Heart left ventricle (tissue), 16 donors: ENCODE results near the gene SNCAIP. TPM values are rescaled to one million over a fixed set of nuclear protein-coding genes. Genes with fewer than 3 reads are reported as not detected.

Experiments
- ATAC-seq, 4 donors: fragments of 200-7000 bp; cut with Tn5 transposase; one replicate each; pipeline ENCODE4 v1.9.1; 2020 to 2022; ENCODE audit warnings: moderate library complexity in 4 of 4, mild to moderate bottlenecking in 3 of 4, moderate number of reproducible peaks in 1 of 4
- DNase-seq, 5 donors: peaks; one replicate each; pipeline ENCODE4 v3.0.0-alpha.2; 2020
- H3K27ac ChIP-seq, 12 donors: fragments of 200-600 bp; sonication (generic) in 4 of 12; one replicate each; pipeline versions ENCODE4 v1.5.0 to v1.8.0; 2016 to 2022; ENCODE audit warnings: mild to moderate bottlenecking in 2 of 12
- H3K27me3 ChIP-seq, 9 donors: fragments of 200-600 bp; sonication (generic) in 2 of 9; one replicate each; pipeline versions ENCODE4 v1.5.1 to v1.8.0; 2016 to 2022; ENCODE audit warnings: mild to moderate bottlenecking in 3 of 9
- H3K36me3 ChIP-seq, 9 donors: fragments of 200-600 bp; sonication (generic) in 2 of 9; one replicate each; pipeline versions ENCODE4 v1.5.0 to v1.8.0; 2018 to 2022; ENCODE audit warnings: mild to moderate bottlenecking in 2 of 9
- H3K4me1 ChIP-seq, 12 donors: fragments of 200-600 bp; sonication (generic) in 4 of 12; one replicate each; pipeline versions ENCODE4 v1.5.0 to v1.8.0; 2016 to 2022; ENCODE audit warnings: mild to moderate bottlenecking in 3 of 12
- H3K4me3 ChIP-seq, 12 donors: fragments of 200-600 bp; sonication (generic) in 4 of 12; one replicate each; pipeline versions ENCODE4 v1.5.0 to v1.8.0; 2017 to 2022; ENCODE audit warnings: mild to moderate bottlenecking in 9 of 12, moderate library complexity in 4 of 12
- H3K9me3 ChIP-seq, 12 donors: fragments of 200-600 bp; sonication (generic) in 4 of 12; one replicate each; pipeline versions ENCODE4 v1.5.0 to v1.8.0; 2016 to 2022; ENCODE audit warnings: mild to moderate bottlenecking in 1 of 12
- CTCF ChIP-seq, 12 donors: fragments of 200-600 bp; sonication (generic) in 4 of 12; IDR thresholded peaks; one replicate each; pipeline versions ENCODE4 v1.5.0 to v1.8.0; 2018 to 2022; ENCODE audit warnings: antibody characterized with exemption in 12 of 12, mild to moderate bottlenecking in 5 of 12
- POLR2A ChIP-seq, 2 donors: fragments of 450-650 bp; IDR thresholded peaks; one replicate each; pipeline ENCODE4 v1.6.1; 2017; ENCODE audit warnings: antibody characterized with exemption in 2 of 2, mild to moderate bottlenecking in 2 of 2, moderate library complexity in 2 of 2
- WGBS, 4 donors: extraction: QIAGEN DNeasy Blood & Tissue Kit in 2 of 4; methylation state at CpG; one replicate each; pipeline versions ENCODE4 v1.1.5 to v1.1.7; 2013 to 2018; 5-methylcytosine and 5-hydroxymethylcytosine counted together
- intact Hi-C, 10 donors: fragments of 100-400 bp; cut with DNase I; formaldehyde crosslinking; loops; one replicate each; pipeline versions ENCODE4 v1.11.1 to v1.14.2; 2022
- polyA plus RNA-seq, 2 donors: library from polyadenylated mRNA; stranded (reverse); fragments of 200-250 nt; gene quantifications; one replicate each; pipeline ENCODE4 v1.2.3, GENCODE V29; 2013
- total RNA-seq, 9 donors: library from RNA; depleted of rRNA in 2 of 9; stranded (reverse); fragments of >200 nt in 2 of 9; fragmentation: NEBNext Ultra II Directional in 3 of 9; extraction: Animal tissue kit (Norgen Biotek cat#: 25700) in 3 of 9; gene quantifications; one replicate each; pipeline versions ENCODE4 v1.1.0 to v1.2.4, GENCODE V29; 2016 to 2023
- donor health status: ischemic (EF 13 %, LVEDD 7.1; RV severe dilation, severe dysfunction).
- donor health status: healthy with polysubstance abuse.
- donor health status: DM: no; HTN: yes; CAD: no.
- donor health status: DM: no; HTN: no; CAD: no.
- donor health status: ischemic (EF 25% LVEDD 6.9; RV normal size, moderate dysfunction).
- donor health status: ischemic (EF 25% LVEDD 5.7; RV mildly dilated, moderate dysfunction).
- donor health status: healthy.
- donor health status: DM: yes; HTN: yes; CAD: no.
- donor health status: ischemic (EF 35%, LVEDD 5.7; RV mildly dilated, moderate dysfunction).
- donor health status: nonischemic (EF 11% LVEDD 7.7; RV severe dilation, severe dysfunction).
- donor health status: DM: yes; HTN: yes; CAD: no.
- donor health status: PGD.
- donor health status: ischemic (EF 29% LVEDD 5.4; RV normal size, mild dysfunction).
- donor health status: nonischemic (EF 23%, LVEDD 6.1; RV moderate dilation, normal function).

Gene SNCAIP
- total and polyA plus RNA-seq, 11 donors: 0.54 to 7.5 (median 0.94) TPM

DNA sequence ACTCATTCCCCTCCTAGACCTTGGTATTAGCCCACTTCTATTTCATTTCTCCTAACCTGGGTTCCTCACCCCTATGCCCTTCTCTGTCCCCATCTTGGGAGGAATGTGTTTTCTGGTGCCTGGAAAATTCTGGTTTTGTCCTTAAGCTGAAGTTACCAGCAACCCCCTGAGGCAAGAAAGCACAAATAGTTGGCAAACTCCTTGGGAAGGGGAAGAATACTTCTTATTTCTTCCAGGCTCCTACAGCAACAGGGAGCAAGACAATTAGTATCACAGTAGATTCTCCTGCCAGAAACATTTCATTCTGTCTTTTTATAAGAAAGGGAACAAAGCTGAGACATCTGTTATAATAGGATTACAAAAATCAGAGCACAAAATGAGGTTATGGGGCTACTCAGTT, 142.5 kb downstream of the SNCAIP start:
- peaks cover 0 to 3% (median 0%) of the 10 kb centered on the region in 12 donors for H3K4me1 ChIP-seq
- no peak overlapping the region for H3K4me3 ChIP-seq
- DNase-seq: no peak
- no peaks in the 10 kb centered on the region for H3K9me3 ChIP-seq
- no peaks in the 10 kb centered on the region for H3K27me3 ChIP-seq
- no peak for TF ChIP-seq POLR2A (IDR thresholded peaks at IDR 0.05)
- no peak for TF ChIP-seq CTCF (IDR thresholded peaks at IDR 0.05)
- peaks cover 0 to 26% (median 0%) of the 10 kb centered on the region in 9 donors for H3K36me3 ChIP-seq
- H3K27ac ChIP-seq: no peak overlapping the region
- intact Hi-C loops: no loop called here
- no peak for ATAC-seq

DNA sequence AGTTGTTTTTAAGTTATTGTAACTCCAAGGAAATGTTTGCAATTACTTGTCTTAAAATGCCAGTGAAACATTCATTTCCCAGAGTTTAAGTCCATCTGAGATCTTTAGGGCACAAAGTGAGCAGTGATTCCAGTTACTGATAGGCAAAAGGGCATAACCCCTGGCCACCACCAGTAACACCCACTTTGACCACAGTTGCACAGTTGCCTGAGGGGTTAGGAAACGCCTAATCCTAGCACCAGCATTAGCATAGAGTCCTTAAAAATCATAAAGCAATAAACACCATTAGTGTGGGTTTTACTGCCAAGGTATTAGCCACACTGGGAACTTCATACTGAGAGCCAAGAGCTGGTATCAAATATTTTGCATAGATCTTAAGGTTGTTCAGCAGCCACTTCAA, 143.9 kb downstream of the SNCAIP start:
- ATAC-seq (no peak), DNase-seq (no peak)
- no peak for TF ChIP-seq CTCF (IDR thresholded peaks at IDR 0.05)
- no peak for TF ChIP-seq POLR2A (IDR thresholded peaks at IDR 0.05)
- Histone ChIP-seq H3K9me3 (no peaks in the 10 kb centered on the region), H3K4me3 (no peak overlapping the region), H3K36me3 (peaks cover 0 to 13% (median 0%) of the 10 kb centered on the region in 9 donors), H3K27ac (no peak overlapping the region), H3K27me3 (no peaks in the 10 kb centered on the region), H3K4me1 (peaks cover 0 to 3% (median 0%) of the 10 kb centered on the region in 12 donors)
- WGBS, 4 donors: 88 to 100% (median 89%) methylated on average over 1 of the region's 1 CpG
- intact Hi-C loops: no loop called here

GRCh38 chr5:122457178-122457826, 145.3 kb downstream of the SNCAIP start:
- ATAC-seq: no peak
- DNase-seq: no peak
- H3K4me1 ChIP-seq: peaks cover 0 to 3% (median 0%) of the 10 kb centered on the region in 12 donors
- no peaks in the 10 kb centered on the region for H3K9me3 ChIP-seq
- 94 to 97% (median 96%) methylated on average over 6 of the region's 6 CpGs for WGBS, 4 donors
- no peak overlapping the region for H3K4me3 ChIP-seq
- H3K27ac ChIP-seq: no peak overlapping the region
- no peaks in the 10 kb centered on the region for H3K36me3 ChIP-seq
- TF ChIP-seq POLR2A (IDR thresholded peaks at IDR 0.05): no peak
- no peak for TF ChIP-seq CTCF (IDR thresholded peaks at IDR 0.05)
- no peaks in the 10 kb centered on the region for H3K27me3 ChIP-seq
- intact Hi-C loops: no loop called here

DNA sequence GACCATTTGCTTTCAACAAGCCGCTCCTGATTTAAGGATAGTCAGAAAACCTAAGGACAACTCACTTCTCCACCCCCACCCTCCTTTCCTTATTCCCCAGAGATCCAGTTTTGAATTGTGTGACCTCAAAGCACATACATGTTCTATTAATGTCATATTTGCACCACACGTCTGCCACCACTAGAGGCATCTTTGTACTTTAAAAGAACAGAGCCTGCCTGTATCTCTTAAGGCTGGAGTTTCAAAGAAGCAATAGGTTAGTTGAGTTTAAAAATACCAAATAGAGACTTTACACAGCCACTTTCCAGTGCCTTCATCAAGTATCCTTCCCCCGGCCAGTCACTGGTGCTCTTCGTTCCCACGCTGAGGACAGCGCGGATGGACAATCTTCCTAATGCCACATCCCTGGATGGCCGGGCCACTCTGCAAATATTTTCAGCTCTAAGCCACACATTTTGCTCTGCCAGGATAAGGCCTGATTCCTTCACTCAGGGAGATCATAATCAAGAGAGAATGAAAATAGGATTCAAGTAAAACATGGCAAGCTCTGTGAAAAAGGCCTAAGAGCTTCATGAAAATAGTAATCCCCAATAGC, 146.3 kb downstream of the SNCAIP start:
- Histone ChIP-seq H3K36me3 (no peaks in the 10 kb centered on the region), H3K9me3 (no peaks in the 10 kb centered on the region), H3K4me3 (no peak overlapping the region), H3K4me1 (peaks cover 0 to 3% (median 0%) of the 10 kb centered on the region in 12 donors), H3K27me3 (no peaks in the 10 kb centered on the region), H3K27ac (no peak overlapping the region)
- no peak for TF ChIP-seq POLR2A (IDR thresholded peaks at IDR 0.05)
- peak in 11 of 12 donors; percentile 22 to 52 (median 32) for TF ChIP-seq CTCF (IDR thresholded peaks at IDR 0.05)
- ATAC-seq (no peak), DNase-seq (no peak)
- intact Hi-C loops: no loop called here
- 84 to 87% (median 87%) methylated on average over 8 of the region's 8 CpGs for WGBS, 4 donors
